K562 (cell line): ENCODE results near the gene CDK11B.
"Not testable (repeated sequence)": the region's sequence is repeated elsewhere in the genome, so short reads cannot be mapped to it uniquely, and the experiment has no call there.

Experiments used
- BHLHE40 ChIP-seq: IDR thresholded peaks from 2 replicates; pipeline ENCODE4 v1.6.1; 2011; ENCODE audit warnings: low read length, improper control_type of control experiment
- CTCF ChIP-seq, 3 experiments: IDR thresholded peaks in 2 of 3; conservative IDR thresholded peaks in 1 of 3; 2 replicates each; pipeline ENCODE4 v1.5.1; 2011 to 2012; ENCODE audit warnings: low read length in 3 of 3, mild to moderate bottlenecking in 3 of 3, control low read depth in 2 of 3, improper control_type of control experiment in 1 of 3, inconsistent platforms in 1 of 3, low read depth in 1 of 3, mixed read lengths in 1 of 3, moderate library complexity in 1 of 3; ENCODE audit not compliant: insufficient read depth in 2 of 3
- E4F1 ChIP-seq: fragments of 250-450 bp; sonication (Bioruptor Pico); IDR thresholded peaks from 2 replicates; pipeline ENCODE4 v1.5.0; 2021; ENCODE audit warnings: mild to moderate bottlenecking, borderline replicate concordance
- FOS ChIP-seq: IDR thresholded peaks from 3 replicates; pipeline ENCODE4 v1.6.1; 2011; ENCODE audit not compliant: insufficient read length; ENCODE audit errors: extremely low read depth
- HDAC3 ChIP-seq: fragments of 450-650 bp; IDR thresholded peaks from 2 replicates; pipeline ENCODE4 v1.6.1; 2018; ENCODE audit warnings: borderline replicate concordance, mild to moderate bottlenecking, moderate library complexity; ENCODE audit not compliant: partially characterized antibody
- HNRNPL ChIP-seq: fragments of 200-400 bp; formaldehyde crosslinking; IDR thresholded peaks from 2 replicates; pipeline ENCODE4 v1.6.1; 2017; ENCODE audit warnings: low read depth, mild to moderate bottlenecking, low read length
- JUNB ChIP-seq: fragments of 450-650 bp; formaldehyde crosslinking; conservative IDR thresholded peaks from 2 replicates; pipeline ENCODE4 v1.4.0; 2020; ENCODE audit warnings: mild to moderate bottlenecking
- MAX ChIP-seq: sonication (generic); formaldehyde crosslinking; IDR thresholded peaks from 2 replicates; pipeline ENCODE4 v1.9.0; 2022; ENCODE audit warnings: mild to moderate bottlenecking, missing genetic modification reagents
- MYC ChIP-seq, 2 experiments: fragments of 250-450 bp in 1 of 2; sonication (Bioruptor Pico) in 1 of 2; IDR thresholded peaks; 2 replicates each; pipeline versions ENCODE4 v1.5.1 to v1.6.1; 2012 to 2021; ENCODE audit warnings: low read depth in 2 of 2, borderline replicate concordance in 1 of 2, improper control_type of control experiment in 1 of 2, low read length in 1 of 2, mild to moderate bottlenecking in 1 of 2, moderate library complexity in 1 of 2
- POLR2AphosphoS5 ChIP-seq: IDR thresholded peaks from 2 replicates; pipeline ENCODE4 v1.6.1; 2011; ENCODE audit warnings: mild to moderate bottlenecking, low read depth, low read length, moderate library complexity; ENCODE audit not compliant: control insufficient read depth, insufficient read depth
- RBM34 ChIP-seq: fragments of 200-400 bp; formaldehyde crosslinking; IDR thresholded peaks from 2 replicates; pipeline ENCODE4 v1.6.1; 2018; ENCODE audit warnings: low read length, borderline replicate concordance; ENCODE audit not compliant: insufficient read depth
- ZNF347 ChIP-seq: fragments of 450-650 bp; formaldehyde crosslinking; IDR thresholded peaks from 2 replicates; pipeline ENCODE4 v1.4.0; 2020; ENCODE audit warnings: low read depth, mild to moderate bottlenecking, moderate library complexity
- ZNF518B ChIP-seq: fragments of 250-450 bp; sonication (Bioruptor Pico); IDR thresholded peaks from 2 replicates; pipeline ENCODE4 v1.5.0; 2021; ENCODE audit warnings: mild to moderate bottlenecking, moderate library complexity

- not testable (repeated sequence) for TF ChIP-seq RBM34; HDAC3; FOS; CTCF (IDR thresholded peaks at IDR 0.05 in 2 of 3, conservative IDR thresholded peaks at IDR 0.05 in 1 of 3; ENCODE audit: insufficient read depth in 2 of 3, low read depth in 1 of 3, low read length in 3 of 3); E4F1 (CRISPR knock-in tag); HNRNPL; ZNF518B; ZNF347 (CRISPR knock-in tag); JUNB (CRISPR knock-in tag); BHLHE40; POLR2AphosphoS5; MYC (IDR thresholded peaks at IDR 0.05; ENCODE audit: low read depth, low read length); MYC (CRISPR knock-in tag; IDR thresholded peaks at IDR 0.05; ENCODE audit: borderline replicate concordance, low read depth); MAX (CRISPR knock-in tag)
These were observed 17.9 kb downstream of the CDK11B start for GRCh38 chr1:1640711-1641461.
